AG04449 (cell line): ENCODE data around the gene RUFY3.
"Not testable (repeated sequence)": the region's sequence is repeated elsewhere in the genome, so short reads cannot be mapped to it uniquely, and the experiment has no call there.

Experiments
- CTCF ChIA-PET: fragments of 350-600 bp; formaldehyde crosslinking; extraction: SDS; loops from one replicate; lab custom pipeline; 2021; ENCODE audit warnings: antibody characterized with exemption; lab: Yijun Ruan, JAX
- POLR2A ChIA-PET: fragments of 400-600, 350-600 bp; formaldehyde crosslinking; extraction: SDS; loops from one replicate; lab custom pipeline; 2020; ENCODE audit warnings: antibody characterized with exemption, inconsistent platforms; lab: Yijun Ruan, JAX
- DNase-seq: peaks from one replicate; pipeline ENCODE4 v3.0.0-alpha.2; 2010; ENCODE audit warnings: low read depth, low spot score
- H3K4me3 ChIP-seq: 2 replicates; pipeline ENCODE4 v1.5.1; 2011; ENCODE audit warnings: low read depth, mild to moderate bottlenecking, control low read depth, low read length
- TF ChIP-seq, protein P1 (sequence below): IDR thresholded peaks from one replicate; pipeline ENCODE4 v1.5.1; 2011; ENCODE audit warnings: mild to moderate bottlenecking, moderate library complexity, low read length, control low read depth, inconsistent platforms; ENCODE audit not compliant: insufficient read depth; ENCODE audit errors: missing control alignments

Gene RUFY3

DNA sequence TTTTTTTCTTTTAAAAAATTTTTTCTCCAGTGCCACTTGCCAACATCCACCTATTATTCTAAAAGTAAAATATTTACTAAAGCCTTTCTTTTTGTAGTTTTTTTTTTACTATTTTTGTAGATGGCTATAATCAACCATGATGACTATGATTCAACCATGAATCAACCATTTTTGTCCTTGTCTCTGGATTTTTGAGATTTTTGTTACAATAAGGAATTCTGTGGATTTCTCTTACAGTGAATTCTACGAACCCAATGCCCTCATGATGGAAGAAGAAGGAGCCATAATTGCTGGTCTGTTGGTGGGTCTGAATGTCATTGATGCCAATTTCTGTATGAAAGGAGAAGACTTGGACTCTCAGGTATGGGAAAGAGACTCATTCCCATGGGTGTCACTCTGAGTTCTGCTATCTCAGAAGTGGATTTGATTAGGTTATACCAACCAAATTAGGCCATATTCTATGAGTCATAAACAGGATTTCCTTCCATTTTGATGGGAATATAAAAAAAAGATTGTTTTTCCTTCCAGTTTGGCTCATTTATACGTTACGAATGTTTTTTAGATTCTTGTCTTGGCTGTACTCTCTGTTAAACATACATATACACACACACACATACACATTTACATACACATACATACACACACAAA, 46.7 kb downstream of the RUFY3 start:
- CTCF ChIA-PET: no interaction called here
- DNase-seq: no peak
- TF ChIP-seq, protein P1, sequence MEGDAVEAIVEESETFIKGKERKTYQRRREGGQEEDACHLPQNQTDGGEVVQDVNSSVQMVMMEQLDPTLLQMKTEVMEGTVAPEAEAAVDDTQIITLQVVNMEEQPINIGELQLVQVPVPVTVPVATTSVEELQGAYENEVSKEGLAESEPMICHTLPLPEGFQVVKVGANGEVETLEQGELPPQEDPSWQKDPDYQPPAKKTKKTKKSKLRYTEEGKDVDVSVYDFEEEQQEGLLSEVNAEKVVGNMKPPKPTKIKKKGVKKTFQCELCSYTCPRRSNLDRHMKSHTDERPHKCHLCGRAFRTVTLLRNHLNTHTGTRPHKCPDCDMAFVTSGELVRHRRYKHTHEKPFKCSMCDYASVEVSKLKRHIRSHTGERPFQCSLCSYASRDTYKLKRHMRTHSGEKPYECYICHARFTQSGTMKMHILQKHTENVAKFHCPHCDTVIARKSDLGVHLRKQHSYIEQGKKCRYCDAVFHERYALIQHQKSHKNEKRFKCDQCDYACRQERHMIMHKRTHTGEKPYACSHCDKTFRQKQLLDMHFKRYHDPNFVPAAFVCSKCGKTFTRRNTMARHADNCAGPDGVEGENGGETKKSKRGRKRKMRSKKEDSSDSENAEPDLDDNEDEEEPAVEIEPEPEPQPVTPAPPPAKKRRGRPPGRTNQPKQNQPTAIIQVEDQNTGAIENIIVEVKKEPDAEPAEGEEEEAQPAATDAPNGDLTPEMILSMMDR: no peak
- POLR2A ChIA-PET: no interaction called here
- H3K4me3 ChIP-seq: no peak overlapping the region

- H3K4me3 ChIP-seq, POLR2A ChIA-PET, DNase-seq: not testable (repeated sequence)
- CTCF ChIA-PET: interaction anchor here (1.1 to 1.6 kb wide), 2 partner anchors 9 to 82 kb away, joined by 3 to 4 read pairs; no protein-coding TSS in a partner anchor
Observed at GRCh38 chr4:70769396-70769795, 47.6 kb downstream of the RUFY3 start.

DNA sequence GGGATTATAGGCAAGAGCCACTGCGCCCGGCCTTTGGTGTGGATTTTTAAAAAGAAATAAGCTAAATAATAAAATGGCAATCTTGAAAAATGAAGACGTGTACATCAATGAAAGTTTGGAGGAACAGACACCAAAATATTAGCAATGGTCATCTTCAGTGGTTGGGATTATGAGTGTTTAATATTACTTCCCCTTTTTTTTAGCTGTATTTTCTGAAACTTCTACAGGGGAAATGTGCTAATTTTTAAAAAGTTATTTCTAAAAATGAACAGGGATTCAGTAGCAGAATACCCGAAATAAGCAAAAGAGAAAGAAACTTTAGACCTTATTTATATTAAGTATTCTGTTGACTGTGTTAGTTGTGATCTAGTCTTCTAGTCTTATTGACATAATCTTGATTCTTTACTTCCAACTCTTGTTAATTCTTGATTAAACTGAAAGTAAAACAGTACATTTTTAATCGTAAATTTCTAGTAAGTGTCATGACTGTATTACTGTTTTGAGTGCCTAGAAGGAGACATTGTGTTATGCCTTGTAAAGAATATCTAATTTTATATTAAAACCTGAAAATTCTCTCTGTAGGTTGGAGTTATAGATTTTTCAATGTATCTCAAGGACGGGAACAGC, 51.3 kb downstream of the RUFY3 start:
- ChIA-PET CTCF (no interaction called here), POLR2A (no interaction called here)
- TF ChIP-seq, protein P1: no peak
- no peak overlapping the region for H3K4me3 ChIP-seq
- no peak for DNase-seq

- CTCF ChIA-PET: no interaction called here
- DNase-seq: no peak
- POLR2A ChIA-PET: no interaction called here
- no peak overlapping the region for H3K4me3 ChIP-seq
- TF ChIP-seq, protein P1: no peak
Observed at GRCh38 chr4:70778888-70779422, 57.2 kb downstream of the RUFY3 start.

GRCh38 chr4:70783096-70783495, 61.3 kb downstream of the RUFY3 start:
- ChIA-PET POLR2A (no interaction called here), CTCF (interaction anchor here (0.9 kb wide), 1 partner anchor 55 kb away, joined by 3 read pairs; no protein-coding TSS in a partner anchor)
- no peak for DNase-seq
- TF ChIP-seq, protein P1: no peak
- H3K4me3 ChIP-seq: no peak overlapping the region

GRCh38 chr4:70787496-70787895, 65.7 kb downstream of the RUFY3 start:
- CTCF ChIA-PET: no interaction called here
- no peak for DNase-seq
- H3K4me3 ChIP-seq: no peak overlapping the region
- TF ChIP-seq, protein P1: no peak
- POLR2A ChIA-PET: no interaction called here

GRCh38 chr4:70788733-70789132, 67.0 kb downstream of the RUFY3 start:
- ChIA-PET POLR2A (no interaction called here), CTCF (no interaction called here)
- no peak overlapping the region for H3K4me3 ChIP-seq
- no peak for DNase-seq
- TF ChIP-seq, protein P1: no peak
